ENCODE measurements around the gene CNTNAP2. TPM values are rescaled to one million over a fixed set of nuclear protein-coding genes. Genes with fewer than 3 reads are reported as not detected.

Gene CNTNAP2
- total and polyA plus RNA-seq, 2 experiments from 2014 or later, result not detected

DNA sequence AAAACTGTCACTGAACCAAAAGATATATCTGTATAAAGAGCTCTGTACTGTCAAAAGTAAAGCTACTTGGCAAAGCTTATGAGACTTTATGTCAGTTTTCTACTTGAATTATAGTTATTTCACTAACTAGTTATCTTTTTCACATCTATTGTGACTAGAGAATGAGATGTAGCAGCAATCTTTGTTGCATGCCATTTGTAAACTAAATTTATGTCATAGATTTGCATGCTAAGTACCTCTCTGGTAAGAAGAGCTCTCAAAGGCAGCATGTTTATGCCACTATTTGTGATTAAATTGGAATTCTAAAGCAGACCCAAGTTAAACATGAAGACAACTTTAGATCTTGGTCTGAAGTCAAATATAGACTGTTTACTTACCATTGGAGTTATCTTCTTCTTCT is 300.6 kb downstream of the CNTNAP2 start:
- Histone ChIP-seq H3K9me2 (ENCODE audit: insufficient read depth) (no peaks in the 10 kb centered on the region), H3K9ac (no peak overlapping the region), H3K9me3 (ENCODE audit: low read depth) (no peaks in the 10 kb centered on the region), H3K4me3 (no peak overlapping the region), H3K4me2 (ENCODE audit: unreplicated experiment) (no peak overlapping the region), H3K27ac (no peak overlapping the region), H3K79me2 (ENCODE audit: insufficient read depth) (no peaks in the 10 kb centered on the region), H3K27me3 (replicated peaks; ENCODE audit: insufficient read depth) (no peaks in the 10 kb centered on the region), H3K36me3 (ENCODE audit: low read depth) (no peaks in the 10 kb centered on the region), H2AFZ (no peak overlapping the region), H3K4me1 (ENCODE audit: insufficient read depth) (no peaks in the 10 kb centered on the region), H4K20me1 (ENCODE audit: insufficient read depth) (no peaks in the 10 kb centered on the region), H3F3A (ENCODE audit: insufficient read depth) (no peaks in the 10 kb centered on the region)
- DNase-seq, result no peak
- in situ Hi-C loops (cut with MboI), result no loop called here
- TF ChIP-seq EZH2phosphoT487 (IDR thresholded peaks at IDR 0.05; ENCODE audit: insufficient read depth, low read depth), result no peak
- TF ChIP-seq EZH2 (IDR thresholded peaks at IDR 0.05; ENCODE audit: insufficient read depth, poor library complexity, severe bottlenecking), result no peak

DNA sequence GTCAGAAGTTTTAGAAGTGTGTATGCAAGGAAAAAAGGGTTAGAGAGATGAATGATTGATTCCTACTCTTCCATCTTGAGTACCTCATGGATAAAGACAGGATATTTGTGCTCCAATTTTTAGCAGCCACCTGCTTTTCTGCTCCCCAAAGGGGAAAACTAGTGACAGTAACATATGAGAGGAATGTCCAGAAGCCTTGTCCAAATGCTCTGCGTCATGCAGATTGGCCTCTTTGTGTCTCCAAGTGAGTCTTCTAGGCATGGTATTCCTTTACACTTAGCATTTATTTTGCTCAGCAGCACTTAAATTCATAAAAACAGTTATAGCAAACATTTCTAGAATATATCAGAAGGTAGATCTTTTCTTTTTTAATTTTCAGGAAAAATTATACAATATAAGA is 306.8 kb downstream of the CNTNAP2 start:
- H3K9ac ChIP-seq, result no peak overlapping the region
- H3K9me3 ChIP-seq (ENCODE audit: low read depth), result no peaks in the 10 kb centered on the region
- H3K4me2 ChIP-seq (ENCODE audit: unreplicated experiment), result no peak overlapping the region
- no peaks in the 10 kb centered on the region for H3K36me3 ChIP-seq (ENCODE audit: low read depth)
- H3K4me3 ChIP-seq, result no peak overlapping the region
- no peaks in the 10 kb centered on the region for H3K9me2 ChIP-seq (ENCODE audit: insufficient read depth)
- no peaks in the 10 kb centered on the region for H3K79me2 ChIP-seq (ENCODE audit: insufficient read depth)
- no peak overlapping the region for H2AFZ ChIP-seq
- TF ChIP-seq EZH2phosphoT487 (IDR thresholded peaks at IDR 0.05; ENCODE audit: insufficient read depth, low read depth) (no peak), EZH2 (IDR thresholded peaks at IDR 0.05; ENCODE audit: insufficient read depth, poor library complexity, severe bottlenecking) (no peak)
- H3K27me3 ChIP-seq (replicated peaks; ENCODE audit: insufficient read depth), result no peaks in the 10 kb centered on the region
- H4K20me1 ChIP-seq (ENCODE audit: insufficient read depth), result no peaks in the 10 kb centered on the region
- no peaks in the 10 kb centered on the region for H3F3A ChIP-seq (ENCODE audit: insufficient read depth)
- no peak overlapping the region for H3K27ac ChIP-seq
- WGBS, 2 experiments (ENCODE audit: low coverage in 1 of 2, low lambda C conversion rate in 2 of 2, missing lambda C conversion rate in 2 of 2), result 16 to 26% methylated on average over 1 of the region's 1 CpG
- no peak for DNase-seq
- H3K4me1 ChIP-seq (ENCODE audit: insufficient read depth), result no peaks in the 10 kb centered on the region
- in situ Hi-C loops (cut with MboI), result no loop called here

DNA sequence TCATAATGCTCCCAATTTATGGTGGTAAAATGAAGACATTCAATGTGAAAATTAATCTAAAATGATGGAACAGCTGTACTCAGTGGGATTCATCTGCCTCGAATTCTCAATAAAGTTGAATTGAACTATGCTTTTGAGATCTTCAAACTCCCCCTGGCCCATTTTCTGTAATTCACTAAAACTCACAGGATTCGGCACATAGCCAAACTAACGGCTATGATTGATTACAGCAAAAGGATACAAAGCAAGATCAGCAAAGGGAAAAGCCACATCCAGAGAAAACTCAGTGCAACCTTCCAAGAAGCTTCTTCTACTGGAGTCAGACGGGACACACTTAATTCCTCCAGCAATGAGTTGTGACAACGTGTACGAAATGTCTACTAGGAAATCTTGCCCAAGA is 307.5 kb downstream of the CNTNAP2 start:
- H3K9me3 ChIP-seq (ENCODE audit: low read depth), result no peaks in the 10 kb centered on the region
- H4K20me1 ChIP-seq (ENCODE audit: insufficient read depth), result no peaks in the 10 kb centered on the region
- no peak overlapping the region for H3K27ac ChIP-seq
- 15 to 16% methylated on average over 6 of the region's 6 CpGs for WGBS, 2 experiments (ENCODE audit: low coverage in 1 of 2, low lambda C conversion rate in 2 of 2, missing lambda C conversion rate in 2 of 2)
- no peak overlapping the region for H3K9ac ChIP-seq
- no peak for DNase-seq
- no peak for TF ChIP-seq EZH2phosphoT487 (IDR thresholded peaks at IDR 0.05; ENCODE audit: insufficient read depth, low read depth)
- TF ChIP-seq EZH2 (IDR thresholded peaks at IDR 0.05; ENCODE audit: insufficient read depth, poor library complexity, severe bottlenecking), result no peak
- no peaks in the 10 kb centered on the region for H3K4me1 ChIP-seq (ENCODE audit: insufficient read depth)
- H3K36me3 ChIP-seq (ENCODE audit: low read depth), result no peaks in the 10 kb centered on the region
- no peak overlapping the region for H2AFZ ChIP-seq
- in situ Hi-C loops (cut with MboI), result no loop called here
- no peaks in the 10 kb centered on the region for H3K27me3 ChIP-seq (replicated peaks; ENCODE audit: insufficient read depth)
- H3K79me2 ChIP-seq (ENCODE audit: insufficient read depth), result no peaks in the 10 kb centered on the region
- H3F3A ChIP-seq (ENCODE audit: insufficient read depth), result no peaks in the 10 kb centered on the region
- no peak overlapping the region for H3K4me3 ChIP-seq
- no peak overlapping the region for H3K4me2 ChIP-seq (ENCODE audit: unreplicated experiment)
- no peaks in the 10 kb centered on the region for H3K9me2 ChIP-seq (ENCODE audit: insufficient read depth)

DNA sequence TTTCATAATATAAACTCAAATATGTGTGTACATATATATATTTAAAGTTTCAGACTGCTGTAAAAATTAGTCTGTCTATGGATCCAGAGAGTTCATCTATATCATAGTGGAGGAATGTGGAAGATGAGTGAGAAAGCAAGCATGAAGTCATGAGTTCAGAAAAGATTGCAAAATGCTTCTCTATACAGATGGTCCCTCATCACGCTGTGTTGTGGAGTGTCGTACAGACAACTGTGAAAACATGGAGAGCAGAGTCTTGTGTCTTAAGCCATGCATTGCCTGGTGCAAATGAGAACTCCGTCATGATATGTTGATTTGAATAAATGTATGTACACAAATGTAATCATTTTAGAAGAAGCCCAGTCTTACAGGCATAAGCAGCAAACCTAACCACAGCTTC is 316.9 kb downstream of the CNTNAP2 start:
- no peaks in the 10 kb centered on the region for H3K27me3 ChIP-seq (replicated peaks; ENCODE audit: insufficient read depth)
- no peaks in the 10 kb centered on the region for H3K79me2 ChIP-seq (ENCODE audit: insufficient read depth)
- H3K4me1 ChIP-seq (ENCODE audit: insufficient read depth), result no peaks in the 10 kb centered on the region
- DNase-seq, result no peak
- H3K36me3 ChIP-seq (ENCODE audit: low read depth), result no peaks in the 10 kb centered on the region
- in situ Hi-C loops (cut with MboI), result no loop called here
- 16 to 22% methylated on average over 3 of the region's 3 CpGs for WGBS, 2 experiments (ENCODE audit: low coverage in 1 of 2, low lambda C conversion rate in 2 of 2, missing lambda C conversion rate in 2 of 2)
- H3K9ac ChIP-seq, result no peak overlapping the region
- H3K4me2 ChIP-seq (ENCODE audit: unreplicated experiment), result no peak overlapping the region
- no peaks in the 10 kb centered on the region for H3K9me2 ChIP-seq (ENCODE audit: insufficient read depth)
- H2AFZ ChIP-seq, result no peak overlapping the region
- H3F3A ChIP-seq (ENCODE audit: insufficient read depth), result no peaks in the 10 kb centered on the region
- H4K20me1 ChIP-seq (ENCODE audit: insufficient read depth), result no peaks in the 10 kb centered on the region
- no peak overlapping the region for H3K27ac ChIP-seq
- TF ChIP-seq EZH2phosphoT487 (IDR thresholded peaks at IDR 0.05; ENCODE audit: insufficient read depth, low read depth) (no peak), EZH2 (IDR thresholded peaks at IDR 0.05; ENCODE audit: insufficient read depth, poor library complexity, severe bottlenecking) (no peak)
- no peak overlapping the region for H3K4me3 ChIP-seq
- no peaks in the 10 kb centered on the region for H3K9me3 ChIP-seq (ENCODE audit: low read depth)

DNA sequence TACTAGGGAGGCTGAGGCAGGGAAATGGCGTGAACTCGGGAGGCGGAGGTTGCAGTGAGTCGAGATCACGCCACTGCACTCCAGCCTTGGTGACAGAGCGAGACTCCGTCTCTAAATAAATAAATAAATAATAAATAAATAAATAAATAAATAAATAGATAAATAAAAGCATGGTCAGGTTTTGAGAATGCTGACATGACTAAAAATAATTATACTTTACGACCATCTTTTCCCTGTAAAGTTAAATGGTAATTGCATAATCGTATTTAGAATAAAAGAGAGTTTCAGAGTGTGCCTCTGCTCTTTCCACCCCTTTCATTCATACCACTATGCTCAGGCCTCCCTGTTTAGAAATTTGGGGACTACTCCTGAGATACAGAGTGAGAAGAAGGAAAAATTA is 326.5 kb downstream of the CNTNAP2 start:
- Histone ChIP-seq H4K20me1 (ENCODE audit: insufficient read depth) (no peaks in the 10 kb centered on the region), H3K27ac (no peak overlapping the region), H3F3A (ENCODE audit: insufficient read depth) (no peaks in the 10 kb centered on the region), H3K4me3 (no peak overlapping the region), H3K4me1 (ENCODE audit: insufficient read depth) (no peaks in the 10 kb centered on the region), H3K27me3 (replicated peaks; ENCODE audit: insufficient read depth) (no peaks in the 10 kb centered on the region), H3K9ac (no peak overlapping the region), H3K9me3 (ENCODE audit: low read depth) (no peaks in the 10 kb centered on the region), H3K9me2 (ENCODE audit: insufficient read depth) (no peaks in the 10 kb centered on the region), H3K79me2 (ENCODE audit: insufficient read depth) (no peaks in the 10 kb centered on the region), H2AFZ (no peak overlapping the region), H3K4me2 (ENCODE audit: unreplicated experiment) (no peak overlapping the region), H3K36me3 (ENCODE audit: low read depth) (no peaks in the 10 kb centered on the region)
- in situ Hi-C loops (cut with MboI), result no loop called here
- TF ChIP-seq EZH2phosphoT487 (IDR thresholded peaks at IDR 0.05; ENCODE audit: insufficient read depth, low read depth) (no peak), EZH2 (IDR thresholded peaks at IDR 0.05; ENCODE audit: insufficient read depth, poor library complexity, severe bottlenecking) (no peak)
- WGBS, 2 experiments (ENCODE audit: low coverage in 1 of 2, low lambda C conversion rate in 2 of 2, missing lambda C conversion rate in 2 of 2), result 34 to 38% methylated on average over 9 of the region's 9 CpGs
- no peak for DNase-seq

Data from GM23248 (cell line).